Measurements from ENCODE around the gene C11orf16.

Gene C11orf16

GRCh38 chr11:8871962-8872361, 60.8 kb downstream of the C11orf16 start:
- TF ChIP-seq EZH2 (optimal IDR thresholded peaks at IDR 0.05; ENCODE audit: low read depth, low read length) = no peak
- no peak for DNase-seq
- no peak overlapping the region for H3K4me3 ChIP-seq (ENCODE audit: low read length)
- no peak overlapping the region for H3K27ac ChIP-seq (ENCODE audit: low read length)
- H3K4me2 ChIP-seq (ENCODE audit: low read depth, low read length) = no peak overlapping the region
- no peaks in the 10 kb centered on the region for H3K9me2 ChIP-seq (replicated peaks; ENCODE audit: insufficient read depth, low read length)
- H2AFZ ChIP-seq (ENCODE audit: low read length) = no peak overlapping the region
- 0 out of 2 replicates have a peak, but pooled peaks cover 2% of the 10 kb centered on the region for H3K27me3 ChIP-seq (replicated peaks; ENCODE audit: insufficient read depth, low read length)
- no peaks in the 10 kb centered on the region for H3K36me3 ChIP-seq (replicated peaks; ENCODE audit: insufficient read depth, low read length)
- no peaks in the 10 kb centered on the region for H3F3A ChIP-seq (ENCODE audit: insufficient read depth, low read length)
- no peaks in the 10 kb centered on the region for H3K79me2 ChIP-seq (ENCODE audit: low read length)
- H3K4me1 ChIP-seq (ENCODE audit: low read length) = no peaks in the 10 kb centered on the region
- no peaks in the 10 kb centered on the region for H3K9me3 ChIP-seq (replicated peaks; ENCODE audit: insufficient read depth, low read length)
- H3K9ac ChIP-seq (ENCODE audit: low read length) = no peak overlapping the region
- no peaks in the 10 kb centered on the region for H4K20me1 ChIP-seq (ENCODE audit: insufficient read depth, low read length)

DNA sequence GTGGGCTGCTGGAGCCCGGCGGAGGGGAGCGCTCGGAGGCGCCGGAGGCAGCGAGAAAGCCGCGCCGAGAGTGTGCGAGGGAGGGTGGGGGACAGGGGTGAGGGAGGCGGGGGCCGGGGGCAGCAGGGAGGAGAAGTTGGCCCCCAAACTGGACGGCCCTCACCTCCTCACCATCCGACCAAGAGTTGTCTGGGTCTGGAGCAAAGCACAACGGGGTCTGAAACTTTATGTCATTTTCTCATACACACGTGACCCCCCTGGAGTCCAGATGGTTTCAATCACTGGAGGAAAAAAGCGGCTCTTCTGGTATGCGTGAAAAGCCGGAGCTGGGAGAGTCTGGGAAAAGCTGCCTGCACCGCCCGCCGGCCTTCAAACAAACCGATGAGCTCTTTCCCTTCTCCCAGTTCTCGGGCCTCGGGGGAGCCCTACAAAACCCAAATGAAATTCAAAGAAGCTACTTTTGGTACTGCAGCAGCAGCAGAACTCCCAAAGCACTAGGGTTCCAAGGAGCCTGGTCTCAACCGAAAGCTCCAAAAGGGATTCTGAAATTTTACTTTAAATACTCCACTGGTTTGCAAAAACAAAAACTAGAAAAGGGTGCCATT, 61.5 kb downstream of the C11orf16 start:
- peak overlapping the region; percentile 77 for H3K4me2 ChIP-seq (ENCODE audit: low read depth, low read length)

GRCh38 chr11:8870411-8871170, 62.2 kb downstream of the C11orf16 start:
- no peaks in the 10 kb centered on the region for H3K9me3 ChIP-seq (replicated peaks; ENCODE audit: insufficient read depth, low read length)
- H3K9ac ChIP-seq (ENCODE audit: low read length) = peak overlapping the region; percentile 7; the same call in 1 of the 2 replicates
- no peak overlapping the region for H3K27ac ChIP-seq (ENCODE audit: low read length)
- H3K79me2 ChIP-seq (ENCODE audit: low read length) = no peaks in the 10 kb centered on the region
- 0 out of 2 replicates have a peak, but pooled peaks cover 2% of the 10 kb centered on the region for H3K27me3 ChIP-seq (replicated peaks; ENCODE audit: insufficient read depth, low read length)
- TF ChIP-seq, protein P1, sequence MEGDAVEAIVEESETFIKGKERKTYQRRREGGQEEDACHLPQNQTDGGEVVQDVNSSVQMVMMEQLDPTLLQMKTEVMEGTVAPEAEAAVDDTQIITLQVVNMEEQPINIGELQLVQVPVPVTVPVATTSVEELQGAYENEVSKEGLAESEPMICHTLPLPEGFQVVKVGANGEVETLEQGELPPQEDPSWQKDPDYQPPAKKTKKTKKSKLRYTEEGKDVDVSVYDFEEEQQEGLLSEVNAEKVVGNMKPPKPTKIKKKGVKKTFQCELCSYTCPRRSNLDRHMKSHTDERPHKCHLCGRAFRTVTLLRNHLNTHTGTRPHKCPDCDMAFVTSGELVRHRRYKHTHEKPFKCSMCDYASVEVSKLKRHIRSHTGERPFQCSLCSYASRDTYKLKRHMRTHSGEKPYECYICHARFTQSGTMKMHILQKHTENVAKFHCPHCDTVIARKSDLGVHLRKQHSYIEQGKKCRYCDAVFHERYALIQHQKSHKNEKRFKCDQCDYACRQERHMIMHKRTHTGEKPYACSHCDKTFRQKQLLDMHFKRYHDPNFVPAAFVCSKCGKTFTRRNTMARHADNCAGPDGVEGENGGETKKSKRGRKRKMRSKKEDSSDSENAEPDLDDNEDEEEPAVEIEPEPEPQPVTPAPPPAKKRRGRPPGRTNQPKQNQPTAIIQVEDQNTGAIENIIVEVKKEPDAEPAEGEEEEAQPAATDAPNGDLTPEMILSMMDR (IDR thresholded peaks at IDR 0.05; ENCODE audit: low read length) = no peak
- TF ChIP-seq EZH2 (optimal IDR thresholded peaks at IDR 0.05; ENCODE audit: low read depth, low read length) (no peak), EZH2phosphoT487 (IDR thresholded peaks at IDR 0.05; ENCODE audit: low read length) (no peak)
- H3K9me2 ChIP-seq (replicated peaks; ENCODE audit: insufficient read depth, low read length) = no peaks in the 10 kb centered on the region
- H3K4me3 ChIP-seq (ENCODE audit: low read length) = peak overlapping the region; percentile 63
- DNase-seq = peak; percentile 56
- no peaks in the 10 kb centered on the region for H4K20me1 ChIP-seq (ENCODE audit: insufficient read depth, low read length)
- no peaks in the 10 kb centered on the region for H3F3A ChIP-seq (ENCODE audit: insufficient read depth, low read length)
- H3K4me1 ChIP-seq (ENCODE audit: low read length) = no peaks in the 10 kb centered on the region
- peak overlapping the region; percentile 77 for H3K4me2 ChIP-seq (ENCODE audit: low read depth, low read length)
- H2AFZ ChIP-seq (ENCODE audit: low read length) = peak overlapping the region; percentile 83
- no peaks in the 10 kb centered on the region for H3K36me3 ChIP-seq (replicated peaks; ENCODE audit: insufficient read depth, low read length)

More for the DNA sequence above, 61.5 kb downstream of the C11orf16 start:
- Histone ChIP-seq H3K36me3 (replicated peaks; ENCODE audit: insufficient read depth, low read length) (no peaks in the 10 kb centered on the region), H3K27ac (ENCODE audit: low read length) (no peak overlapping the region), H3K4me1 (ENCODE audit: low read length) (no peaks in the 10 kb centered on the region), H4K20me1 (ENCODE audit: insufficient read depth, low read length) (no peaks in the 10 kb centered on the region), H3K79me2 (ENCODE audit: low read length) (no peaks in the 10 kb centered on the region), H2AFZ (ENCODE audit: low read length) (peak overlapping the region; percentile 83; the same call in 1 of the 2 replicates), H3K4me3 (ENCODE audit: low read length) (peak overlapping the region; percentile 63; the same call in 1 of the 2 replicates), H3K27me3 (replicated peaks; ENCODE audit: insufficient read depth, low read length) (0 out of 2 replicates have a peak, but pooled peaks cover 2% of the 10 kb centered on the region), H3K9ac (ENCODE audit: low read length) (no peak overlapping the region), H3F3A (ENCODE audit: insufficient read depth, low read length) (no peaks in the 10 kb centered on the region), H3K9me3 (replicated peaks; ENCODE audit: insufficient read depth, low read length) (no peaks in the 10 kb centered on the region), H3K9me2 (replicated peaks; ENCODE audit: insufficient read depth, low read length) (no peaks in the 10 kb centered on the region)
- TF ChIP-seq EZH2 (optimal IDR thresholded peaks at IDR 0.05; ENCODE audit: low read depth, low read length) (no peak), EZH2phosphoT487 (IDR thresholded peaks at IDR 0.05; ENCODE audit: low read length) (no peak)
- TF ChIP-seq, protein P1 (IDR thresholded peaks at IDR 0.05; ENCODE audit: low read length) = no peak
- no peak for DNase-seq
